ENCODE data around the gene ANKRD44.

The ANKRD44 gene

DNA sequence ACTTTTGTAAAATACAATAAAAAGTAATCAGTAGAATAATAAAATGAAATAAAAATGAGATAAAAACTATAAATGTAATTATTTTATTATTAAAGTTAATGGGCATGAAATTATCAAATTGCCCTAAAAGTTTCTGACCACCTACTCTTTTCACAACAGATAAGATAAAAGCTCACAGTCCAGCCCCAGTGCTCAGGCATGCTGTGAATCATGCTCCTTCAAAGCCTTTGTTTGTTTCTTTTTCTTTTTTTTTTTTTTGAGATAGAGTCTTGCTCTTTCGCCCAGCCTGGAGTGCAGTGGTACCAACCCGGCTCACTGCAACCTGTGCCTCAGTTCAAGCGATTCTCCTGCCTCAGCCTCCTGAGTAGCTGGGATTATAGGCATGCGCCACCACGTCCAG is 181.7 kb downstream of the ANKRD44 start:
- no peak overlapping the region for H3K4me3 ChIP-seq (ENCODE audit: low read length)
- DNase-seq (ENCODE audit: low read depth) = no peak
- TF ChIP-seq, protein P1, sequence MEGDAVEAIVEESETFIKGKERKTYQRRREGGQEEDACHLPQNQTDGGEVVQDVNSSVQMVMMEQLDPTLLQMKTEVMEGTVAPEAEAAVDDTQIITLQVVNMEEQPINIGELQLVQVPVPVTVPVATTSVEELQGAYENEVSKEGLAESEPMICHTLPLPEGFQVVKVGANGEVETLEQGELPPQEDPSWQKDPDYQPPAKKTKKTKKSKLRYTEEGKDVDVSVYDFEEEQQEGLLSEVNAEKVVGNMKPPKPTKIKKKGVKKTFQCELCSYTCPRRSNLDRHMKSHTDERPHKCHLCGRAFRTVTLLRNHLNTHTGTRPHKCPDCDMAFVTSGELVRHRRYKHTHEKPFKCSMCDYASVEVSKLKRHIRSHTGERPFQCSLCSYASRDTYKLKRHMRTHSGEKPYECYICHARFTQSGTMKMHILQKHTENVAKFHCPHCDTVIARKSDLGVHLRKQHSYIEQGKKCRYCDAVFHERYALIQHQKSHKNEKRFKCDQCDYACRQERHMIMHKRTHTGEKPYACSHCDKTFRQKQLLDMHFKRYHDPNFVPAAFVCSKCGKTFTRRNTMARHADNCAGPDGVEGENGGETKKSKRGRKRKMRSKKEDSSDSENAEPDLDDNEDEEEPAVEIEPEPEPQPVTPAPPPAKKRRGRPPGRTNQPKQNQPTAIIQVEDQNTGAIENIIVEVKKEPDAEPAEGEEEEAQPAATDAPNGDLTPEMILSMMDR (conservative IDR thresholded peaks at IDR 0.05; ENCODE audit: low read depth, low read length) = no peak

DNA sequence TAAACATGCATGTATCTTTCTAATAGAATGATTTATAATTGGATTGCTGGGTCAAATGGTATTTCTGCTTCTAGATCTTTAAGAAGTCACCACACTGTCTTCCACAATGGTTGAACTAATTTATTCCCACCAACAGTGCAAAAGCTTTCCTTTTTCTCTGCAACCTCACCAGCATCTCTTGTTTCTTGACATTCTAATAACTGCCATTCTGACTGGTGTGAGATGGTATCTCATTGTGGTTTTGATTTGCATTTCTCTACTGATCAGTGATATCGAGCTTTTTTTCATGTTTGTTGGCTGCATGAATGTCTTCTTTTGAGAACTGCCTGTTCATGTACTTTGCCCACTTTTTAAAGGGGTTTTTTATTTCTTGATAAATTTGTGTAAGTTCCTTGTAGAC is 182.5 kb downstream of the ANKRD44 start:
- DNase-seq (ENCODE audit: low read depth) = no peak
- no peak overlapping the region for H3K4me3 ChIP-seq (ENCODE audit: low read length)
- TF ChIP-seq, protein P1 (conservative IDR thresholded peaks at IDR 0.05; ENCODE audit: low read depth, low read length) = no peak

DNA sequence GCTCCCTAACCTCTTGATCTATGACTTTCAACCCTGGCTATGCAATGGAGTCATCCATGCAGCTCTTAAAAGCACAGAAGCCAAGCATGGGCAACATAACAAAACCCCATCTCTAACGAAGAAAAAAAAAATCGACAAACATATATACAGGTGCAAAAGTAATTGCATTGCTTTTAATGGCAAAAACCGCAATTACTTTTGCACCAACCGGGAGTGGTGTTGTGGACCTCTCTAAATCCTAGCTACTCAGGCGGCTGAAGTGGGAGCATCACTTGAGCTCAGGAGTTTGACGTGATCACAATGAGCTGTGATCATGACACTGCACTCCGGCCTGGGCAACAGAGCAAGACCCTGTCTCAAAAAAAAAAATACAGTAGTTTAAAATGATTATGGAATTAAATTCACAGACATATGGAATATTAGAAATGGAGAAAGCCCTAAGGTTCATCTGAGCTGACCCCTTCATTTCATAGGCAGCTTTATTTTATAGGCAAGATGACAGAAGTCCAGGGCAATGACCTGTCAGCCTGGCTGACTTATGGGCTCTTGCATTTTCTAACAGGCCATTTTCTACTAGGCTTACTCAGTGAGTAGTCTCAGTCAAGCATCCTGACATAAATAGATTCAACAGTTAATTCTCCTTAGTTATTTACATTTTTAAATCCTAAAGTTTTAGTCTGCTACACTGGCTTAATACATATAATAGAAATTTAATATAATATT is 183.8 kb downstream of the ANKRD44 start:
- DNase-seq (ENCODE audit: low read depth) = no peak
- TF ChIP-seq, protein P1 (conservative IDR thresholded peaks at IDR 0.05; ENCODE audit: low read depth, low read length) = no peak
- H3K4me3 ChIP-seq (ENCODE audit: low read length) = no peak overlapping the region

DNA sequence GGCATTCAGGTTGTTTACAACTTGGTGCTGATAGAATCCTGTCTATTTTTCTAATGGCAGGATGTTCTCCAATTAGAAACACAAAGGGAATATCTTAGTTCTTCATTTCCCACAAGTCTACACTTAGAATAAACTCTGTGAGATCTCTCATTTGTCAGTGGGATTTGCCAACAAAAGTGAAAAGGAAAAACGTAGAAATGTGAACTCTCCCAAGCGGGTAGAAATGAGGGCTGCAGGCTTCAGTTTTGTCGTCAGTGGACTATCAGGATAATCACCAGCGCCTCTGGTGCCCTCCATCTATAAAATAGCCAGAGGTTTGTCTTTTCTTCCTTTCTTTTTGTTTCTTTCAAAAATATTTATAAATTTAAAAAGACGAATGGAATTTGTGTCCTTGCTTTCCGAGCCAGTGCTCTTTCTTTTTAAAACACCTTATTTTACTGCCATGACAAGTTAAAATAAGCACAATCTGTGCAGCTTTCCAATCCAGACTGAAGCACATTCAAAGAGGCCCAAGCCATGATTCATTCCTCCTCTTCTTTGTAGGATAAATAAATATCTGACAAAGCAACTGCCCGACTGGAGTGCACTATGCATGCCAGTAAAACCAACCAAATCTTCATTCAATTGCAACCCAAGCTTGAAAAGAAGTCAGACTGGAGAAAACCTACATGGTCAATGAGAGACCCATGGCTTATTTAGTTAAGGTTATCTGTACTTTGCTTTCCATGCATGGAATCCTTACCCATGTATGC is 185.8 kb downstream of the ANKRD44 start:
- H3K4me3 ChIP-seq (ENCODE audit: low read length) = no peak overlapping the region
- TF ChIP-seq, protein P1 (conservative IDR thresholded peaks at IDR 0.05; ENCODE audit: low read depth, low read length) = no peak
- no peak for DNase-seq (ENCODE audit: low read depth)

DNA sequence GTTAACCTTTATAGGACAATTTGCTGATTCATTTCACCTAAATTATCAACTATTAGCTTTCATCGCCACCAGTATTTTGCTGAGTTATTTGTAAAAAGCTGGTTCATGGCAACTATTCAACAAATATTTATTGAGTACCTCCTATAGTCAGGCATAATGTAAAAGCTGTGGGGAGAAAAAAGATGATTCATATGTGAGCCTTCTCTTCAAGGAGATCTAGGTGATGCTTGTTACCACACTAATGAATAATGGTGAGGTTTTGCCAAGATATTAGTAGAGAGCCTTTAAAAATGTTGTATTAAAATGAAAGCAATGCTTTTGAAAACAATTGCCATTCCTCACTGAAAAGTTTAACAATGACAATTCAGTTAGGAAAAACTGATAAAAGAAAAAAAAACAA is 187.8 kb downstream of the ANKRD44 start:
- no peak for DNase-seq (ENCODE audit: low read depth)
- no peak overlapping the region for H3K4me3 ChIP-seq (ENCODE audit: low read length)
- TF ChIP-seq, protein P1 (conservative IDR thresholded peaks at IDR 0.05; ENCODE audit: low read depth, low read length) = no peak

DNA sequence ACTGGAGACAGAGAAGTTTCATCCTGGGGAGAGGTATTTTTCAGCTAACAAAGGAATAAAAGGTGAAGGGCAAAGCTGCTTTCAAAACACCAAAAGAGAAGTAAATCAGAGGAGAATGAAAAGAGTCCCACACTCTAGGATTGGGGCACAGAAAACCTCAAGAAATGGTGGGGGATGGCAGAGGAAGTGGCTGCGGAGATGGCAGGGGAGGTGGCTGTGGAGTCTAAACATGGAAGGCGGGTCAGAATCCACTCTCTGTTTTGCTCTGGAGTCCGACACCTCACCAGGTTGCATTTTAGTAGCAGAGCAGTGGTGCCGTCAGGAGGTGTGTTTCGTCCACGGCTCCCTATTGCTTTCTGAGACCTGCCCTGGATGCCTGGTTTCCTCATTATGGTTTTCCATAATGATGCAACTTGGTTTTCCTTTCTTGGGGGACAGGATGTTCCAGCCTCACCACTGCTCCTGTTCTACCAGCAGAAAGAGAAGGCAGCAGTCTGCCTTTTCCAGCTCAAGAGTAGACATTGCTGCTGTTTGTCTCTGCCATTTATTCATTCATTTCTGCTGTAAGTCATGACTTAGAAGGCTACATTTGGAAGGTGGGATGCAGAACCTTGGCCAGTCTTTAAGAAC is 188.7 kb downstream of the ANKRD44 start:
- TF ChIP-seq, protein P1 (conservative IDR thresholded peaks at IDR 0.05; ENCODE audit: low read depth, low read length) = no peak
- DNase-seq (ENCODE audit: low read depth) = no peak
- no peak overlapping the region for H3K4me3 ChIP-seq (ENCODE audit: low read length)

All from retinal pigment epithelial cell (primary cell).